WTC11 (cell line): ENCODE measurements around the gene MYL11. TPM values are rescaled to one million over a fixed set of nuclear protein-coding genes. Genes with fewer than 3 reads are reported as not detected.

ENCODE experiments used
- ATAC-seq: fragments of 200-7000 bp; cut with Tn5 transposase; 2 replicates; pipeline ENCODE4 v1.10.0; 2021; ENCODE audit warnings: mild to moderate bottlenecking, moderate library complexity
- CTCF ChIA-PET: fragments of 300-600 bp; sonication (Branson Sonifier 250); formaldehyde crosslinking; loops from one replicate; lab custom pipeline; 2021; ENCODE audit warnings: antibody characterized with exemption; lab: Charles Lee
- POLR2A ChIA-PET: fragments of 350-600 bp; sonication (Branson Sonifier 250); formaldehyde crosslinking; loops from one replicate; lab custom pipeline; 2021; ENCODE audit warnings: antibody characterized with exemption; lab: Charles Lee
- DNase-seq: peaks from one replicate; pipeline ENCODE4 v3.0.0; 2021; ENCODE audit warnings: low spot score
- H3K27ac Mint-ChIP-seq: 2 replicates; pipeline ENCODE4 v1.8.0; 2021; ENCODE audit warnings: mixed read lengths
- H3K27me3 Mint-ChIP-seq: 2 replicates; pipeline ENCODE4 v1.8.0; 2021; ENCODE audit warnings: low read depth, mild to moderate bottlenecking, moderate library complexity, mixed read lengths
- H3K36me3 Mint-ChIP-seq: 2 replicates; pipeline ENCODE4 v1.8.0; 2021; ENCODE audit warnings: mixed read lengths
- H3K4me1 Mint-ChIP-seq: 2 replicates; pipeline ENCODE4 v1.8.0; 2022; ENCODE audit warnings: mixed read lengths
- H3K4me3 Mint-ChIP-seq: 2 replicates; pipeline ENCODE4 v1.8.0; 2021; ENCODE audit warnings: mild to moderate bottlenecking, moderate library complexity, mixed read lengths
- H3K9me3 Mint-ChIP-seq: 2 replicates; pipeline ENCODE4 v1.8.0; 2021; ENCODE audit warnings: mixed read lengths
- ATF2 ChIP-seq: sonication (generic); formaldehyde crosslinking; IDR thresholded peaks from 2 replicates; pipeline ENCODE4 v1.8.1; 2022; ENCODE audit warnings: low read depth, missing genetic modification reagents, borderline replicate concordance
- ATF6 ChIP-seq: sonication (generic); formaldehyde crosslinking; IDR thresholded peaks from 2 replicates; pipeline ENCODE4 v1.8.1; 2023; ENCODE audit warnings: mild to moderate bottlenecking, missing genetic modification reagents
- CTCF ChIP-seq: fragments of 200-600 bp; IDR thresholded peaks from 2 replicates; pipeline ENCODE4 v1.8.0; 2022; ENCODE audit warnings: antibody characterized with exemption
- E2F1 ChIP-seq: sonication (generic); formaldehyde crosslinking; IDR thresholded peaks from 2 replicates; pipeline ENCODE4 v1.8.0; 2022; ENCODE audit warnings: mild to moderate bottlenecking, missing genetic modification reagents
- FOXK1 ChIP-seq: sonication (generic); formaldehyde crosslinking; IDR thresholded peaks from 2 replicates; pipeline ENCODE4 v1.8.0; 2022; ENCODE audit warnings: mild to moderate bottlenecking, moderate library complexity, missing genetic modification reagents
- FOXP4 ChIP-seq: sonication (generic); formaldehyde crosslinking; IDR thresholded peaks from 2 replicates; pipeline ENCODE4 v1.8.0; 2022; ENCODE audit warnings: mild to moderate bottlenecking, missing genetic modification reagents
- IRF2 ChIP-seq: sonication (generic); formaldehyde crosslinking; IDR thresholded peaks from 2 replicates; pipeline ENCODE4 v1.8.0; 2022; ENCODE audit warnings: low read depth, missing genetic modification reagents, borderline replicate concordance
- NFE2L1 ChIP-seq: sonication (generic); formaldehyde crosslinking; IDR thresholded peaks from 2 replicates; pipeline ENCODE4 v1.8.1; 2023; ENCODE audit warnings: missing genetic modification reagents
- NR1H2 ChIP-seq: sonication (generic); formaldehyde crosslinking; IDR thresholded peaks from 2 replicates; pipeline ENCODE4 v1.9.0; 2021; ENCODE audit warnings: mild to moderate bottlenecking, moderate library complexity, missing genetic modification reagents
- RELA ChIP-seq: sonication (generic); formaldehyde crosslinking; IDR thresholded peaks from 2 replicates; pipeline ENCODE4 v1.8.1; 2022; ENCODE audit warnings: missing genetic modification reagents, mild to moderate bottlenecking, borderline replicate concordance
- TEAD4 ChIP-seq: sonication (generic); formaldehyde crosslinking; IDR thresholded peaks from 2 replicates; pipeline ENCODE4 v1.8.0; 2022; ENCODE audit warnings: mild to moderate bottlenecking, missing genetic modification reagents
- ZBTB21 ChIP-seq: sonication (generic); formaldehyde crosslinking; IDR thresholded peaks from 2 replicates; pipeline ENCODE4 v1.8.1; 2023; ENCODE audit warnings: mild to moderate bottlenecking, missing genetic modification reagents, borderline replicate concordance
- ZNF281 ChIP-seq: sonication (generic); formaldehyde crosslinking; IDR thresholded peaks from 2 replicates; pipeline ENCODE4 v1.8.0; 2023; ENCODE audit warnings: mild to moderate bottlenecking, missing genetic modification reagents
- ZNF416 ChIP-seq: fragments of 250-450 bp; sonication (Bioruptor Pico); IDR thresholded peaks from 2 replicates; pipeline ENCODE4 v1.9.0; 2021; ENCODE audit warnings: mild to moderate bottlenecking, inconsistent platforms
- total RNA-seq: library from RNA; stranded (reverse); gene quantifications from 3 replicates; pipeline ENCODE4 v1.2.3, GENCODE V29; 2021

Gene MYL11
- total RNA-seq, 1 experiment from 2014 or later: 1.3 TPM

DNA sequence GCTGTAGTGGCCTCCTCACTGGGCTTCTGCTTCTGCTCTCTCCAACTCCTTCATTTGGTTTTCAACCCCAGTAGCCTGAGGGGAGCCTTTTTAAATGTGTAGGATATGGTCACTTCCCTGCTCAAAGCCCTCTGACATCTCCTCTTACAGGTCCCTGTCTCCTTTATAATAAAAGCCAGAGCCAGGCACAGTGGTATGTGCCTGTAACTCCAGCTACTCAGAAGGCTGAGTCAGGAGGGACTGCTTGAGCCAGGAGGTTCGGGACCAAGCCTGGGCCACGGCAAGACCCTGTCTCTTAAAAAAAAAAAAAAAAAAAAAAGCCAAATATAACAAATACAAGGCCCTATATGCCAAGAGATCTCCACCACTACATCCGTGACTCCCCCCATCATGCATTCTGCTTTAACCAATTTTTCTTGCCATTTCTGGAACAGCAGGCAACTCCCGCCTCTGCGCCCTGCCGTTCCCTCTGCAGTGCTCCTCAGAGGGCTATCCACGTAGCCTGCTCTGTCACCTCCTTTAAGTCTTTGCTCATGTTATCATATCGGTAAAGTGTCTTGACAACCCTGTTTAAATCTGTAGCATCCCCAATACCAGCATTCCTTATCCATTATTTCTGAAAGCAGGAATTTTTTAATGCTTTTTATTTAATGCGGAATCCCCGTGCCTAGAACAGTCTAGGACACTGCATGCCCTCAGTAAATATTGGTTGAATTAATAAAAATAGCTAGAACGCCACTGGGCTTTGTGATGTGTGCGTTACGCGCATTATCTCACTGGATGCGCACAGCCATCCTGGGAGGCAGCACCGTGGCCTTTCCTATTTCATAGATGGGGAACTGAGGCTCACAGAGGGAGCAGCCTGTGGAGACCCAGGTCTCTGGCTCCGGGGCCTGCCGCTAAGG lies 42.3 kb downstream of the MYL11 start:
- Mint-ChIP-seq H3K27me3 (no peaks in the 10 kb centered on the region), H3K9me3 (no peaks in the 10 kb centered on the region), H3K36me3 (peaks cover 34% of the 10 kb centered on the region), H3K4me3 (peak overlapping the region; percentile 55), H3K27ac (no peak overlapping the region; the same call in 1 of the 2 replicates), H3K4me1 (peaks cover 9% of the 10 kb centered on the region)
- ATAC-seq (peak; percentile 6; the same call in 1 of the 2 replicates), DNase-seq (no peak)
- TF ChIP-seq TEAD4 (no peak), ATF6 (CRISPR knock-in tag) (no peak), E2F1 (no peak), RELA (CRISPR knock-in tag) (no peak), ZBTB21 (no peak), ZNF281 (no peak), NR1H2 (CRISPR knock-in tag) (no peak), CTCF (no peak), IRF2 (CRISPR knock-in tag) (no peak), NFE2L1 (CRISPR knock-in tag) (no peak), ATF2 (CRISPR knock-in tag) (no peak), ZNF416 (CRISPR knock-in tag) (no peak), FOXP4 (CRISPR knock-in tag) (no peak), FOXK1 (CRISPR knock-in tag) (no peak)
- POLR2A ChIA-PET: interaction anchor here (0.8 to 1.5 kb wide), 8 partner anchors 7 to 351 kb away, joined by 3 to 12 read pairs (median 4); partner anchors contain the start of genes ALDOA, ZNF688 and ZNF771
- CTCF ChIA-PET: interaction anchor here (0.5 to 5.7 kb wide), 21 partner anchors 8 to 325 kb away, joined by 3 to 73 read pairs (median 7); partner anchors contain the start of genes DCTPP1, FBRS, PRR14 and TBX6
